Stimulated activated CD8-positive, alpha-beta memory T cell treated with anti-CD3 and anti-CD28 coated beads, Interleukin-15, amount 100 ng/mL, for 1 hour (primary cell): ENCODE measurements around the gene MAP3K15.
"Not testable (repeated sequence)": the region's sequence is repeated elsewhere in the genome, so short reads cannot be mapped to it uniquely, and the experiment has no call there.

Experiments used
- DNase-seq: peaks from one replicate; pipeline ENCODE4 v3.0.0-alpha.2; 2020; ENCODE audit warnings: low read depth

Gene MAP3K15

DNA sequence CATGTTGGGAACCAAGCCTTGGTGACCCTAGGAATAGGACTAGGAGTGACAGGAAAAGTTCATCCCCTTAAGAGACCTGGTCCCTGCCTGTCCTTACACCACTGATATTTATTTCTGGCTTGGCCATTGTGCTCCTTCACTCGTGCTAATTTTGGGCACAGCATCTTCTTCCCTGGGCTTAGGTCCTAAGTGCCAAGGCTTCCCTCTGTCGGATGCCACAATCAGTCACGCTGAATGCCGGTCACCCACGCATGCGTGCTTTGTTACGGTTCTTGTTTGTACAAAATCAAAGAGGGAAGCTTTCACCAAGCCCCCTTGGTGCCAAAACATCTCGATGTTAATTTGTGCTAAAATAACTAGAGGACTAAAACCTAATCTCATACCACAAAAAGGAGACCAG is 17.4 kb upstream of the MAP3K15 start:
- no peak for DNase-seq

DNA sequence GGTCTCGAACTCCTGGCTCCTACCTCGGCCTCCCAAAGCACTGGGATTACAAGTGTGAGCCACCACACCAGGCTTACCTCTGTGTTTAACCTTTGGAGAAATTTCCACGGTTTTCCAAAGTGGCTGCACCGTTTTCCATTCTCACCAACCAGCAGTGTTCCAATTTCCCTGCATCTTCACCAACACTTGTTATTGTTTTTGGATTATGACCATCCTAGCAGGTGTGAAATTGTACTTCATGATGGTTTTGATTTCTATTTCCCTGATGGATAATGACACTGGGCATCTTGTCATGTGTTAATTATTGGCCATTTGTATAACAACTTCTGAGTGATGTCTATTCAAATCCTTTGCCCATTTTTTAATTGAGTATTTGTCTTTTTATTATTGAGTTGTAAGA is 2.7 kb upstream of the MAP3K15 start:
- DNase-seq, result no peak

DNA sequence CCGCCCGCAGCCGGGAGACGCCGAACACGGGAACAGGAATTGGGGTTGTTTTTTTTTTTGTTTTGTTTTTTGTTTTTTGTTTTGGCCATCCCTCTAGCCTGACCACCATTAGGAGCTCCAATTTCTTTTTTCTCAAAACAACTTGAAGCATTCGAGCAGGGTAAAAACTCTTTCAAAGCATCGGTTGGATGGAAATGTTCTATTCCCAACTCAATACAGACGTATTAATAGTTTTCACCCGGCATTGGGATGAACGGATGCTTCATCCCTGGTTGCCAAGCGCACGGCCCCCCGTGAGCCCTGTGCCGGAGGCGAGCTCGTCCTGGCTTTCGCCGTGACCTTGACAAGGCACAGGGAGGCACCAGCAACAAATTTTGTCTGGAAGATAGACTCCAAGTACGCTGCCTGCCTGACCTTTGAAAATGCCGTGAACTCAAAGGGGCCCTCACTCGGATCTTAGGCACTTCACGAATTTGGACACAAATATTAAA is 352 bp upstream of the MAP3K15 start:
- no peak for DNase-seq

DNA sequence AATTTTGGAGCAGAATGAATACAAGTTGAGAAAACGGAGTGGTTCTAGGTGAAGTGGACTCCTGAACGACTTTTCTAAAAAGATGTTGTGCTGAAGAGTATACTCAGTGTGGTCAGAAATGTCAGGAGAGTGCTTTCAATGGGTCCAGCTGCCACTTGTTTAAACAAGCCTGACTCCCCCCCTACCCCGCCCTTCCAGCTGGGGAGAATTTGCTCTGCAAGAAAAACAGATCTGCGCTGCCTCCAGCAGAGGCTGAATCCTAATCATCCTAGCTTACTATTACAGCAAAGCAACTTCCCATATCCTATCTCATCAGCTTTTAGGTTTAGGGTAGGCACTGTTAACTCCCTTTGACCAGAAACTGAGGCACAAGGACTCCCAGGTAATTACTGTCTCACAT is 1.9 kb downstream of the MAP3K15 start:
- no peak for DNase-seq

DNA sequence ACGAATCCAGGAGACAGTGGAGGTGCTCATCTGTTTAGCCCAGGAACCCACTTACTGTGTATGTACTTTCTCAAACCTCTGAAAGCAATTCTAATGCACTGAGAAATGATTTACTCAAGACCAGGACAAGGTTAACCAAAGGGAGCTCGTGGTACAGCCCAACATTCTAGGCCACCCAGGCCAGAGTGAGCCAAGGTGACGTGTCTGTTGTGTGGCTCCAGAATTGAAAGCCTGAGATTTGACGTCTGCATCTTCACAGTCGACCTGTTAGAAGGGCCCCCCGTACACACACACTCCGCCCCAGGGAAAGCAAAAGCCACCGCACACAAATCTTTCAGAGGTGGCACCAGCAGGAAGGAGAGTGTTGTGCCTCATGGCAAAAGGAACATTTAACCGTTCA is 2.3 kb downstream of the MAP3K15 start:
- DNase-seq, result no peak

DNA sequence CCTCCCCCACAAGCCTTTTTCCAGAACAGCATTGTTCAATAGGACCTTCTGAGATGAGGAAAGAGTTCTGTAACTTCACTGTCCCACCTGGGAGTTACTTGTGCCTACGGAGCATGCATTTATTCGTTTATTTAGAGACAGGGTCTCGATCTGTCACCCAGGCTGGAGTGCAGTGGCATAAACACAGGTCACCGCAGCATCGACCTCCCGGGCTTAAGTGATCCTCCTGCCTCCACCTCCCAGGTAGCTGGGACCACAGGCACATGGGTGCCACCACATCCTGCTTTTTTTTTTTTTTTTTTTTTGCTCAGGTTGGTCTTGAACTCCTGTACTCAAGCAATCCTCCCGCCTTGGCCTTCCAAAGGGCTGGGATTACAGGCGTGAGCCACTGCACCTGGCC is 2.9 kb downstream of the MAP3K15 start:
- DNase-seq, result no peak

DNA sequence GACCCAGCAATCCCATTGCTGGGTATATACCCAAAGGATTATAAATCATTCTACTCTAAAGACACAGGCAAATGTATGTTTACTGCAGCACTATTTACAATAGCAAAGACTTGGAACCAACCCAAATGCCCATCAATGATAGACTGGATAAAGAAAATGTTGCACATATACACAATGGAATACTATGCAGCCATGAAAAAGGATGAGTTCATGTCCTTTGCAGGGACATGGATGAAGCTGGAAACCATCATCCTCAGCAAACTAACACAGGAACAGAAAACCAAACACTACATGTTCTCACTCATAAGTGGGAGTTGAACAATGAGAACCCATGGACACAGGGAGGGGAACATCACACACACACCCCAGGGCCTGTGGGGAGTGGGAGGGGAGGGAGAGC is 3.5 kb downstream of the MAP3K15 start:
- DNase-seq, result not testable (repeated sequence)

DNA sequence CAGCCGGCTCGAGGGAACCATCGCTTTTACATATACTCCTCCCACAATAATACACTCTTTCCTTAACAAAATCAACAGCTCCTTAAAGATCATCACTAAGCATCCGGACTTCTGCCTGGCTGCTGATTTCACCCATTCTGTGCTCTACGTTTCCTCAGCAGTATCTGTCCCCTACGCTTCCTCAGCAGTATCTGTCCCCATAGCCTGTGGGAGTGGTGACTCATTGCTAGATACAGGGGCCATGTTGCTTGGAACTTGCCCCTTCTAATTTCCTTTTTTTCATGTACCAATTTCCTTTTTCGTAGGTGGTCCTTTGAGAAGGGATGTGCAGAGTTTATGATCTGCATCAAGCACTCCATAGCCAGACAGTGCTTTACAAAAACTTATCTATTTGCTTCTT is 18.6 kb downstream of the MAP3K15 start:
- no peak for DNase-seq

DNA sequence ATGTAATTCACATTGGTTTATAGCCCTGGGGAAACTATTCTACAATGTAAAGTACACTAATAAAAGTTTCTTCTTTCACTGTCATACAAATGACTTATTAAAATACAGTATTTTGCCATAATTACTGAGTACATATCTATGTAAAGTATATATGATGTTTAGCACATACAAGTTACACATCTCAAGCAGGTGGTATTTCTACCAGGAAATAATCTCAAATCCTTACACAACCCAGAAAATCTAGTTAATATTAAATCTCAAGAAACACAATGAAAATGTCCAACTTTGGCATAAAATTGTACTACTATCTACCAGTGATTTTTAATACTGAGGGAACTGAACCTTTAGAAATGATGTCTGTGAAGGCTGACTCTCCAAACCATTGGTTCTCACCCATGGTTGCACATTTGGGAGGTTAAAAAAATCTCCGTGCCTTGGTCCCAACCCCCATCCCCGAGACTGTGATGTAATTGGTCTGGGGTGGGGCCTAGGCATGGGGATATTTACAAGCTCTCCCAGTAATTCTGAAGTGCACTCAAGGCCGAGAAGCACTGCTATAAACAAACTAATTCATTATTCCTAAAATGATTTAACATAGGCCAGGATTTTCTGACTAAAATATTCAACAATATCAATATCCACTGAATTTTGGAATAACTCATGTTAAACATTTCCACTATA is 27.6 kb downstream of the MAP3K15 start:
- no peak for DNase-seq

DNA sequence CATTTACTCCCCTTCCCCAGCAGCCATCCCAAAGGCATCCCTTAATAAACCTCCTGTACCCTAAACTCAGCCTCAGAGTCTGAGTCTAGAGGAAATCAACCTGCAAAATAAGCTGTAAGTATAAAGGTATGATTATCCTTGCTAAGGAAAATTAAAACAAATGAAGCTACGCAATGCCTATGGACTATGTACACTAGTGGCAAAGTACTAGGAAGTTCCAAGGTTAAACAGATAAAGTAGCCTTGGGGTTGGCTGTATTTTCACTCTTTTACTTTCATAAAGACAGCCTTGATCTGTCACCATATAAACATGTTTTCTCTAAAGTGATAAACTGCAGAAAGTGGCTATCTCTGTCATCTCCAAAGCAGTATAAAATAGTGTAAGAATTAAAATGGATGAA is 35.9 kb downstream of the MAP3K15 start:
- DNase-seq, result no peak

DNA sequence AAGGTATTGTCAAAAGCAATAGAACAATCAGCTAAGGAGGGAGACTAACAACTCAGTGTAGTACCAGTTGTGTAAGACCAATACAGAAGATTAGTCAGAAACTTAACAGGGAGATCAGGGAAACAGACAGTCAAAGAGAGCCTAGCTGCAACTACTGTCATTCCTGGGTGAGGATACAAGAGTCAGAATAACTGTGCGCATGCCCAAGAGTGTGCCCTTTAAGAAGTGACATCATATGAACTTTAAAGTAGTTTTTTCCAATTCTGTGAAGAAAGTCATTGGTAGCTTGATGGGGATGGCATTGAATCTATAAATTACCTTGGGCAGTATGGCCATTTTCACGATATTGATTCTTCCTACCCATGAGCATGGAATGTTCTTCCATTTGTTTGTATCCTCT is 46.9 kb downstream of the MAP3K15 start:
- DNase-seq, result not testable (repeated sequence)

DNA sequence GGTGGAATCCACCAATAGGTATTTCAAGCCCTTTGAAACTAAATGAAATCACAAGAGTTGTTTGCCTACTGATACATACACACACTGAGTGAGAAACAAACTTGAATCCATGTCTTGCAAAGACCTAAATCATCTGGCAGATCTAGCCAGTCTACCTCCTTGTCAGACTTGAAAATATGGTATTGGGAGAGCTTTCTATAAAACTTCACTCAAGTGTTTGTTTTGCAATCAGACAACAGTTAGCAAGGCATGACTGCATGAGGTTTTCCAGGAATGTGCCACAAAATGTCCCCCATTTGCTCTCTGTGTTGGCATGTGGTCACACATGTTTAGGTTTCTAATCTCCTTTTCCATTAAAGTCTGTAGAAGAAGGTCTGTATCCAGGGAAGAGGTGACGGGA is 52.4 kb downstream of the MAP3K15 start:
- DNase-seq, result no peak

DNA sequence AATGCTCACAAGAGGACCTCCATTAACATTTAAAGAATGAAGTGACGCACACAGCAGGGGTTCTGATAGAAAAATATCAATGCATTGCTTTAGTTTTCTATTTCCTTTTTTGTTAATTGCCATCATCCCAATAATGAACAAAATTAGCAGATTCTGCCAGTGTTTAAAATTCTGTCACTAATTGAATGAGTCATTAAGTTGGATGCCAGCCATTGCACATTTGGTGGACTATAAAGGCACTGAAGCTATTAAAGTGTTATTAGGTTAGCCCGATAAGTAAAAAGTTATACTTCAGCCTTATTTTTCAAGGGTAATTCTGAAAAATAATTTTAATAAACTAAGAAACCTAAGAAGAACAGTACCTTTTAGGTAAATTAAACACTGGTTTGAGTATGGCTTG is 53.1 kb downstream of the MAP3K15 start:
- no peak for DNase-seq

DNA sequence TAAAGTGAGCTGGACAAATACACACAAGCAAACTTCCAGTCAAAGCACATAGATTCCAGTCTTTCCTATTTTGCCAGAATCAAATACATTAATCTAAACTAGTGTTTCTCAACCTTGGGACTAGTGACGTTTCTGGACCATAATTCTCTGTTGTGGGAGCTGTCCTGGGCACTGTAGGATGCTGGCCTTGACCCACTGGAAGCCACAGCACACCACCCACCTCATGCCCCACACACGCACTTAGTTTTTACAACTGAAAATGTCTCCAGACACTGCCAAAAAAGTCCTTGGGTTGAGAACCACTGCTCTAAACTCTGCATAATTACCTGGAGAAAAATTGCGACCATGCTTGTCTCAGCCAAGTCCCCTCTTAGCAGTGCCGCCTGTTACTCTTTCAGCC is 57.6 kb downstream of the MAP3K15 start:
- no peak for DNase-seq

DNA sequence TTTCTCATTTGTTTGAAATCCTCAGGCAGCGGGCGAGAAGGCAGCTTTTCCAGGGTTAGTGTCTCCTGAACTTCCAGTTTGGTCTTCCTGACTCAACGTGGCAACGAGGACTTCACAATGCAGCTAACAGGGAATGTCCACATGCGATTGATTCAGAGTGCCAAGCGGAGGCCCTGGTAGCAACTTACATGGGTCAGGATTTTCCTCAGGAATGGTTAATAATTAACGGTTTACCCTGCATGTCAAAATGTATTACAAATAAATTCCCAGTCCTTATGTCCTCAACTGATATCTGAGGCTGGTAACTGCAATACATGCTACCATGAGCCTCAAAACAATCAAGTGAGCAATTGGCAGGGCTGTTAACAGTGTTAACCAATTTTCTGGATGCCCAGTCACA is 67.2 kb downstream of the MAP3K15 start:
- no peak for DNase-seq

DNA sequence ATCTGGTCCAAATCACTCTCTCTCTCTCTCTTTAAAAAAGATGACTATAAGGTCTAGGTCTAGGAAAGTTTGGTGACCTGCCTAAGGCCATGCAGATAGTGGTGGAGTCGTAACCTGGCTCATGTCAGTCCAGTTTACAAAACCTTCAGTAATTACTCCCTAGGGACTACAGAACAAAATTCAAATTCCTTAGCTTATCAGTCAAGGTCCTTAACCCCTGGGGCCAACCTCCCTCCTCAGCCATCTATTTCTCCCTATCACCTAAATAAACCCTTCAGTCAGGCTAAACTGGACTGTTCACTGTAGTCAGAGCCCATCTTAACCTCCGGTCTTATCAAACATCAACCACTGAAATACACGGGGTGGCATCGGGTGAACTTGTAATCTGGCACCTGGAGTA is 68.9 kb downstream of the MAP3K15 start:
- DNase-seq, result no peak

DNA sequence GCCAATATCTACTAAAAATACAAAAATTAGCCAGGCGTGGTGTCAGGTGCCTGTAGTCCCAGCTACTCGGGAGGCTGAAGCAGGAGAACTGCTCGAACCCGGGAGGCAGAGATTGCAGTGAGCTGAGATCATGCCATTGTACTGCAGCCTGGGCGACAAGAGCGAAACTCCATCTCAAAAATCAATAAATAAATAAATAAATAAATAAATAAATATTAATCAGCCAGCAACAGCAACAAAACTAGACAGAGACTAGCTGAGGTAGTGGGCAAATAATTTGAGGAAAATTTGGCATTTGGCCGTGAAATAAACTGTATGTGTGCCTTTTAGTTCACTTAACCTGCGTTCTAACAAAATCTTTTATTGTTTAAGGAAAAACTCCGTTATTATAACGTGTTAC is 69.5 kb downstream of the MAP3K15 start:
- DNase-seq, result not testable (repeated sequence)

DNA sequence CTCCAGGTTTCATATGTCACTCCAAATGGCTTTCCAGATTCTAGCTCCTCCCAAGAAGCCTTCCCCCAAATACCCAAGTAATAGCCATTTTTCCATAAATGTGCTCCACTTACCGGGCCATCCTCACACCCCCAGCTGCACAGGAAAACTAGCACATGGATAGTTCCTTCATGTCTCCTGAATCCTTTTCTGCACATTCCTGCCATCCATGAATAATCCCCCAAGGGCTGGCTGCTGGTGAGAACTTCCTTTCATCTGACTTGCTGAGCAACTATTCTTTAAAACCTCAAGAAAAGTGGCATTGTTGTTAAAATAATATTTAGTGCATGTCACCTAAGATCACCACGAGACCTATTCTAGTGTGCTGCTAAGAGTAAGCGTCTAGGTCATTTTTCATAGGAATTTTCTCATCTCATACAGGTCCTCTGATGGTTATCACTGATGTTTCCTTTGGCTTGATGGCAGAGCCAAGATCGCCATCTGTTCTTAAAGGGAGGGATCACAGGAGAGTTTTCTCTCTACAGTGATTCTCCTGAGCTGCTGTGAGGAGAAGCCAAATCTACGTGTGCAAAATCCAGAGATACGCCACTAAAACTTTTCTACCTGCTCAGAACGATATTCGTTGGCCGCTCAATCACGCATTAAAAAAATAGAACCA is 71.3 kb downstream of the MAP3K15 start:
- no peak for DNase-seq

DNA sequence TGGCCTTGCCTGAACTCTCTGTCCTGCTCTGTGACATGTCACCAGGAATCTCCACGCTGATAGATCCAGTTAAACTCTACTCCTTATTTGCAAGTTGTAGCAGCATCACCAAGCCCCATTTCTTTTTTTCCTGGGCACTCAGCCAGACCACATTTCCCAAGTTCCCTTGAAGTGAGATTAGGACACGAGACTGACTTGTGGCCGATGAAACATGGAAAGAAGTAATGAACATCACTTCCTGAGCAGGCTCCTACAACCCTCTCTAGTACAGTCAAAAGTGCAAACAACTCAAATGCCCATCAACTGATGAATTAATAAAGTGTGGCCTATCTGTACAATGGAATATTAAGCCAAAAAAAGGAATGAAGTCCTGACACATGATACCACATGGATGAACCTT is 74.6 kb downstream of the MAP3K15 start:
- DNase-seq, result no peak

DNA sequence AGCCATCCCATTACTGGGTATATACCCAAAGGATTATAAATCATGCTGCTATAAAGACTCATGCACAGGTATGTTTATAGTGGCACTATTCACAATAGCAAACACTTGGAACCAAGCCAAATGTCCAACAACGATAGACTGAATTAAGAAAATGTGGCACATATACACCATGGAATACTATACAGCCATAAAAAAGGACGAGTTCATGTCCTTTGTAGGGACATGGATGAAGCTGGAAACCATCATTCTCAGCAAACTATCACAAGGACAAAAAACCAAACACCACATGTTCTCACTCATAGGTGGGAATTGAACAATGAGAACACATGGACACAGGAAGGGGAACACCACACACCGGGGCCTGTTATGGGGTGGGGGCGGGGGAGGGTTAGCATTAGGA is 92.6 kb downstream of the MAP3K15 start:
- not testable (repeated sequence) for DNase-seq

DNA sequence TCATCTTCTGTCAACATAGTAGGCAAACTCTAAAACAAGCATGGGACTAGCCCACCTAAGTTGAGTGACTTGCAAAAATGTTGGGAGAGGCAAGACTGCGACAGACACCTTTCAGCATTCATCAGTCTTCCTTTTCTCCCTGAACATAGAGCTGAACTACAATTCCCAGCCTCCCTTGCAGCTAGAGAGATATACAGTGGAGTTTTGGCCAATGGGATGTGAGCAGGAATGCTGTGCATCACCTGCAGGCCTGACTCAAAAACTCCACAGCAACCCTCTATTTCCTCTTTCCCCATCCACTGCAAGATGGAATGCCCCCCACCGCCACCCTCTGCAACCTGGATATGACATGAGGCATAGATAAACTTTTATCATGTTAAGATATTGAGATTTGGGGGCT is 105.0 kb downstream of the MAP3K15 start:
- no peak for DNase-seq

DNA sequence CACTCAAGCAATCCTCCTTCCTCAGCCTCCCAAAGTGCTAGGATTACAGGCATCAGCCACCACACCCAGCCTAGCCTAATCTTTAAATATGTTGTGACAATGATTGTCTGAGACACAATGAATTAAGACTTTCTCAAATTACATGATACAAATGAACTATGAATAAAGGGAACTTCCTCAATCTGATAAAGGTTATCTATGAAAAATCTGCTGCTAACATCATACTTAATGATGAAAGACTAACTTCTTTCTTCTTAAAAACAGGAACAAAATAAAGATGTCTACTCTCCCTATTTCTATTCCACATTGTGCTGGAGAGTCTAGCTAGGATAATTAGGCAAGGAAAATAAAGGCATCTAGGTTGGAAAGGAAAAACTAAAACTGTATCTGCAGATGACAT is 111.6 kb downstream of the MAP3K15 start:
- DNase-seq, result no peak

DNA sequence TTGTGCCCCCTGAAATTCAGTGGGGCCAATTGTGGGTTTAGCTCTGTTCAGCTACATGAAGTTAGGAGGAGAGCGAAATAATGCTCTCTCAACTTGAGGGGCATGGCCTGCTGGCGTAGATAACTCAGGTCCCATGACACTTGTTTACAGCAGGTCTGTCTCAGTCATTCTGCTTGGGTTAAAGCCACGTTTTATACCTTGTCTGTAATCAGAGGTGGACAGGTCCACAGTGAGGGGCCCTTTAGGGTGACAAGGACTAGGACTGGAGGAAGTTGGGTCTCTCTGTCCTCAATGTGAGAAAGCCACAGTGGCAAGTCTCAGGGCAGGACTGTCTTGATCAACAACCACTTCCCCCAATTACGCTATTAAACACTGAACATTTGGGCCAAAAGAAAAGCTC is 122.6 kb downstream of the MAP3K15 start:
- no peak for DNase-seq

DNA sequence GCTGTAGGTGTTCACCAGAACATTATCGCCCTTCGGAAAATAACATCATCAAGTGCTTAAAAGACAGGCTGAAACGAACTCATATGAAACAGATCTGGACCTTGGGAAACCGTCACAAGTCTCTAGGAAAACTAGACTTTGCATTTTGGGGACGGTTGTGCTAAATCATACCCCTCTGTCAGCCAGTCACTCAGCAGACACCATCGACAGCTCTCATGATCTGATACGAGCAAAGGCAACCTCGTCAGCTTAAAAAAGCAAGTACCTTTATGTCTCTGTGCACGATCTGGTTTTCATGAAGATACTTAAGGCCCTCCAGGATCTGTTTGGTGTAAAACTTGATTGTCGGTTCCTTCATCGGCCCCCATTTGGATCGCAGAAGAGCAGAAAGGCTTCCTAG is 123.2 kb downstream of the MAP3K15 start:
- no peak for DNase-seq
